GM23248 (cell line): ENCODE data around the gene LRRC18. TPM values are rescaled to one million over a fixed set of nuclear protein-coding genes. Genes with fewer than 3 reads are reported as not detected.

Experiments
- DNase-seq: peaks from one replicate; pipeline ENCODE4 v3.0.0-alpha.2; 2015
- H2AFZ ChIP-seq: fragments of 200-600 bp; sonication (generic); 2 replicates; pipeline ENCODE4 v1.6.1; 2016; ENCODE audit warnings: antibody characterized with exemption
- H3F3A ChIP-seq: fragments of 200-600 bp; sonication (generic); 2 replicates; pipeline ENCODE4 v1.6.1; 2016; ENCODE audit warnings: mild to moderate bottlenecking, antibody characterized with exemption, mixed run types; ENCODE audit not compliant: insufficient read depth
- H3K27ac ChIP-seq: fragments of 200-600 bp; sonication (generic); 2 replicates; pipeline ENCODE4 v1.5.1; 2016; ENCODE audit warnings: mild to moderate bottlenecking
- H3K27me3 ChIP-seq: fragments of 200-600 bp; sonication (generic); replicated peaks from 2 replicates; pipeline ENCODE4 v1.6.1; 2016; ENCODE audit warnings: mild to moderate bottlenecking; ENCODE audit not compliant: insufficient read depth
- H3K36me3 ChIP-seq: fragments of 200-600 bp; sonication (generic); 2 replicates; pipeline ENCODE4 v1.6.1; 2016; ENCODE audit warnings: low read depth, mild to moderate bottlenecking
- H3K4me1 ChIP-seq: fragments of 200-600 bp; sonication (generic); 2 replicates; pipeline ENCODE4 v1.6.1; 2016; ENCODE audit warnings: mild to moderate bottlenecking; ENCODE audit not compliant: insufficient read depth
- H3K4me2 ChIP-seq: fragments of 200-600 bp; sonication (generic); one replicate; pipeline ENCODE4 v1.6.1; 2016; ENCODE audit warnings: mild to moderate bottlenecking; ENCODE audit not compliant: unreplicated experiment
- H3K4me3 ChIP-seq: fragments of 200-600 bp; sonication (generic); 2 replicates; pipeline ENCODE4 v1.5.1; 2016; ENCODE audit warnings: mild to moderate bottlenecking
- H3K79me2 ChIP-seq: fragments of 200-600 bp; sonication (generic); 2 replicates; pipeline ENCODE4 v1.6.1; 2016; ENCODE audit warnings: mild to moderate bottlenecking; ENCODE audit not compliant: insufficient read depth
- H3K9ac ChIP-seq: fragments of 200-600 bp; sonication (generic); 2 replicates; pipeline ENCODE4 v1.6.1; 2016; ENCODE audit warnings: mild to moderate bottlenecking
- H3K9me2 ChIP-seq: fragments of 200-600 bp; sonication (generic); 2 replicates; pipeline ENCODE4 v1.6.1; 2016; ENCODE audit warnings: mixed run types, mild to moderate bottlenecking, moderate library complexity; ENCODE audit not compliant: insufficient read depth
- H3K9me3 ChIP-seq: fragments of 200-600 bp; sonication (generic); one replicate; pipeline ENCODE4 v1.6.1; 2017; ENCODE audit warnings: low read depth
- H4K20me1 ChIP-seq: fragments of 200-600 bp; sonication (generic); 2 replicates; pipeline ENCODE4 v1.6.0; 2016; ENCODE audit not compliant: insufficient read depth
- EZH2 ChIP-seq: fragments of 200-600 bp; sonication (generic); IDR thresholded peaks from 2 replicates; pipeline ENCODE4 v1.6.1; 2018; ENCODE audit warnings: antibody characterized with exemption, mild to moderate bottlenecking; ENCODE audit not compliant: insufficient read depth, poor library complexity, severe bottlenecking
- EZH2phosphoT487 ChIP-seq: fragments of 200-600 bp; sonication (generic); IDR thresholded peaks from 2 replicates; pipeline ENCODE4 v1.6.1; 2018; ENCODE audit warnings: antibody characterized with exemption, moderate library complexity, mild to moderate bottlenecking, low read depth; ENCODE audit not compliant: insufficient read depth
- WGBS, 2 experiments: methylation state at CpG; one replicate each; pipeline ENCODE4 v1.1.6; 2015 to 2017; ENCODE audit warnings: low lambda C conversion rate in 2 of 2, low coverage in 1 of 2; ENCODE audit errors: missing lambda C conversion rate in 2 of 2; 5-methylcytosine and 5-hydroxymethylcytosine counted together
- in situ Hi-C: fragments of 300-500 bp; cut with MboI; formaldehyde crosslinking; loops from 2 replicates; pipeline ENCODE4 v1.15.0; 2020
- polyA plus RNA-seq: library from polyadenylated mRNA; unstranded; fragments of >200 nt; fragmentation: Nextera tagmentation; extraction: Ambion mirVana; gene quantifications from 2 replicates; pipeline ENCODE4 v1.2.1, GENCODE V29; 2016
- total RNA-seq: library from RNA; depleted of rRNA; stranded (reverse); fragments of >200 nt; shearing (Covaris generic); gene quantifications from 2 replicates; pipeline ENCODE4 v1.2.3, GENCODE V29; 2014

The LRRC18 gene
- total and polyA plus RNA-seq, 2 experiments from 2014 or later: not detected

- TF ChIP-seq EZH2 (no peak), EZH2phosphoT487 (no peak)
- H3K4me2 ChIP-seq: no peak overlapping the region
- no peak overlapping the region for H2AFZ ChIP-seq
- H3K27ac ChIP-seq: no peak overlapping the region
- no peaks in the 10 kb centered on the region for H3K79me2 ChIP-seq
- no peaks in the 10 kb centered on the region for H3K9me2 ChIP-seq
- no peak overlapping the region for H3K4me3 ChIP-seq
- H3K9me3 ChIP-seq: no peaks in the 10 kb centered on the region
- H3K27me3 ChIP-seq: peaks cover 34% of the 10 kb centered on the region
- no peaks in the 10 kb centered on the region for H4K20me1 ChIP-seq
- no peaks in the 10 kb centered on the region for H3K36me3 ChIP-seq
- in situ Hi-C loops: no loop called here
- no peak overlapping the region for H3K9ac ChIP-seq
- H3F3A ChIP-seq: no peaks in the 10 kb centered on the region
- no peak for DNase-seq
- no peaks in the 10 kb centered on the region for H3K4me1 ChIP-seq
Measured at GRCh38 chr10:48935577-48935976, 4.1 kb downstream of the LRRC18 start.

- Histone ChIP-seq H3K36me3 (no peaks in the 10 kb centered on the region), H3K79me2 (no peaks in the 10 kb centered on the region), H3K9me3 (no peaks in the 10 kb centered on the region), H4K20me1 (no peaks in the 10 kb centered on the region), H3K4me3 (no peak overlapping the region), H3K9ac (no peak overlapping the region), H3K4me2 (no peak overlapping the region), H3K27me3 (peaks cover 31% of the 10 kb centered on the region), H3K27ac (no peak overlapping the region), H3F3A (no peaks in the 10 kb centered on the region), H3K9me2 (no peaks in the 10 kb centered on the region), H2AFZ (no peak overlapping the region), H3K4me1 (no peaks in the 10 kb centered on the region)
- 14 to 17% methylated on average over 18 of the region's 18 CpGs for WGBS, 2 experiments
- TF ChIP-seq EZH2phosphoT487 (no peak), EZH2 (no peak)
- in situ Hi-C loops: no loop called here
- peak; percentile 4 for DNase-seq
Measured at GRCh38 chr10:48934672-48935501, 4.8 kb downstream of the LRRC18 start.

GRCh38 chr10:48932831-48933664 lies 6.6 kb downstream of the LRRC18 start:
- H3K4me2 ChIP-seq: no peak overlapping the region
- H3K27ac ChIP-seq: no peak overlapping the region
- H3K9me2 ChIP-seq: no peaks in the 10 kb centered on the region
- peaks cover 34% of the 10 kb centered on the region for H3K27me3 ChIP-seq
- H3K4me3 ChIP-seq: no peak overlapping the region
- H3K36me3 ChIP-seq: no peaks in the 10 kb centered on the region
- 55 to 65% methylated on average over 7 of the region's 7 CpGs for WGBS, 2 experiments
- in situ Hi-C loops: no loop called here
- no peaks in the 10 kb centered on the region for H3K9me3 ChIP-seq
- H2AFZ ChIP-seq: no peak overlapping the region
- H3K9ac ChIP-seq: no peak overlapping the region
- H3K4me1 ChIP-seq: no peaks in the 10 kb centered on the region
- DNase-seq: peak; percentile 29
- no peaks in the 10 kb centered on the region for H4K20me1 ChIP-seq
- no peak for TF ChIP-seq EZH2phosphoT487
- no peaks in the 10 kb centered on the region for H3F3A ChIP-seq
- no peaks in the 10 kb centered on the region for H3K79me2 ChIP-seq

GRCh38 chr10:48931188-48931587 lies 8.5 kb downstream of the LRRC18 start:
- no peak overlapping the region for H3K4me2 ChIP-seq
- H3K27me3 ChIP-seq: peaks cover 30% of the 10 kb centered on the region
- in situ Hi-C loops: no loop called here
- H3K9ac ChIP-seq: no peak overlapping the region
- H3F3A ChIP-seq: no peaks in the 10 kb centered on the region
- no peak overlapping the region for H2AFZ ChIP-seq
- H3K4me3 ChIP-seq: no peak overlapping the region
- H3K36me3 ChIP-seq: no peaks in the 10 kb centered on the region
- H3K4me1 ChIP-seq: no peaks in the 10 kb centered on the region
- WGBS, 2 experiments: 71% methylated on average over 4 of the region's 4 CpGs
- H4K20me1 ChIP-seq: no peaks in the 10 kb centered on the region
- no peak overlapping the region for H3K27ac ChIP-seq
- no peaks in the 10 kb centered on the region for H3K79me2 ChIP-seq
- TF ChIP-seq EZH2phosphoT487 (no peak), EZH2 (no peak)
- DNase-seq: no peak
- H3K9me2 ChIP-seq: no peaks in the 10 kb centered on the region
- no peaks in the 10 kb centered on the region for H3K9me3 ChIP-seq
